ELR (cell line): ENCODE results near the gene CENPB.
A peak's percentile ranks its signal among the peaks of the same experiment; 100 is the strongest.

Source experiments
- DNase-seq: peaks from one replicate; pipeline ENCODE4 v3.0.0-alpha.2; 2015; ENCODE audit warnings: low read depth

Gene CENPB

GRCh38 chr20:3748073-3748472 is 38.5 kb downstream of the CENPB start:
- no peak for DNase-seq

GRCh38 chr20:3747471-3747870 is 39.1 kb downstream of the CENPB start:
- no peak for DNase-seq

- DNase-seq, result no peak
Measured at GRCh38 chr20:3745686-3746173, 40.8 kb downstream of the CENPB start.

GRCh38 chr20:3744806-3745685 is 41.5 kb downstream of the CENPB start:
- peak; percentile 35 for DNase-seq

GRCh38 chr20:3744037-3744436 is 42.5 kb downstream of the CENPB start:
- no peak for DNase-seq

DNA sequence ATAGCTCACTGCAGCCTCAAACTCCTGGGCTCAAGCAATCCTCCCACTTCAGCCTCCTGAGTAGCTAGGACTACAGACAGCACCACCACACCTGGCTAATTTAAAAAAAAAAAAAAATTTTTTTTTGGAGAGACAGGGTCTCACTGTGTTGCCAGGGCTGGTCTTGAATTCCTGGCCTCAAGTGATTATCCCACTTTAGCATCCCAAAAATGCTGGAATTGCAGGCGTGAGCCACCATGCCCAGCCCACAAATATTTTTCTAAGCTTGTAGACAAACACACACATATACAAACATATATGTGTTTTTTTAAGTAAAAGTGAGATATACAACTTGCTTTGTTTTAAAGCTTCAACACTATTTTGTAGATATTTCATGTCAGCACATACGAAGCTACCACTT is 43.3 kb downstream of the CENPB start:
- no peak for DNase-seq

DNA sequence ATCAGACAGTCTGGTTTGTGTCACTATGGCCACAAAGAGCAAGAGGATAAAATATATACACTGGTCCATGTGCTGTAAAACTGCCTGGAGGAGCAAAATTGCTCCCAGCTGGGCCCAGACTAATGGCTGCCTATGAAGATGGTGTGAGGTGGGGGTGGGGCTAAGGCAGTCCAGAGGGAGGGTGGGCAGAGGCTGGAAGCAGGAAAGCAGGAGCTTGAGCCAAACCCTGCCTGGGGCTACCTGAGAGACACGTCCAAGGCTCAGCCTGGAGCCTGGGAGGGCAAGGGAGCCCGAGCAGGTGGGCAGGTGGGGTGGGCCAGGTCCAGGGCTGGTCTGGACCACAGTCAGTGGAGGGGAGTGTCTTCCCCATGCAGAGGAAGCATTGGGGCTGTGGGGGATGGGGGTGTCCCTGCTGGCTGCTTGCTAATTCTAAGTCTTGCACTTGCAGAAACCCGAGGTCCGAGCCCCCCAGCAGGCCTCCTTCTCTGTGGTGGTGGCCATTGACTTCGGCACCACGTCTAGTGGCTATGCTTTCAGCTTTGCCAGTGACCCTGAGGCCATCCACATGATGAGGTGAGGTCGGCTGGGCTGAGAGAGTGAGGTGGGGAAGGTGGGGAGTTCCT is 44.6 kb downstream of the CENPB start:
- DNase-seq, result no peak

GRCh38 chr20:3740615-3741301 is 45.8 kb downstream of the CENPB start:
- no peak for DNase-seq

DNA sequence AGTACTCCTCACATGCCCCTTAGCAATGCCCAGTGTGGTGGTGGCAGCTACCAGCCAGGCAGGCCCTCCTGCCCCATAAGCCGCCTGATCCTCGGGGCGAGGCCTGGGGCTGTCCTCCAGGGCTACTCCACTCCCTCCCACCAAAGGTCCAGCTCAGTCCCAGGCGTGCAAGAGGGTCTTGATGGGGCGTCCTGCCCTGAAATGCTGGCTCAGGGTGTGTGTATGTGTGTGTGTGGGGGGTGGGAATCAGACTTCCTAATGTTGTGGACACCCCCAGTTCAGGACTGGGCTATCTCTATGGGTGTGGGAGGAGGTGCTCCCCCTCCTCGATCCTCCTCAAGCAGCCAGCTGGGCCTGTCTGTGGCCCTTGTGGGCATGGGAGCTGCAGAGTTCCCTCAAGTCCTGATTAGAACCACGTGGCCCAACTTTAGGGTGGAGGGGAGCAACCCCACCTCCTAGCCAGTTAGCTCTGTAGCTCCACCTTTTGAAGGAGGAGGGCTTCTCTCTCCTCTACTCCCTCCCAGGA is 46.6 kb downstream of the CENPB start:
- DNase-seq, result no peak

DNA sequence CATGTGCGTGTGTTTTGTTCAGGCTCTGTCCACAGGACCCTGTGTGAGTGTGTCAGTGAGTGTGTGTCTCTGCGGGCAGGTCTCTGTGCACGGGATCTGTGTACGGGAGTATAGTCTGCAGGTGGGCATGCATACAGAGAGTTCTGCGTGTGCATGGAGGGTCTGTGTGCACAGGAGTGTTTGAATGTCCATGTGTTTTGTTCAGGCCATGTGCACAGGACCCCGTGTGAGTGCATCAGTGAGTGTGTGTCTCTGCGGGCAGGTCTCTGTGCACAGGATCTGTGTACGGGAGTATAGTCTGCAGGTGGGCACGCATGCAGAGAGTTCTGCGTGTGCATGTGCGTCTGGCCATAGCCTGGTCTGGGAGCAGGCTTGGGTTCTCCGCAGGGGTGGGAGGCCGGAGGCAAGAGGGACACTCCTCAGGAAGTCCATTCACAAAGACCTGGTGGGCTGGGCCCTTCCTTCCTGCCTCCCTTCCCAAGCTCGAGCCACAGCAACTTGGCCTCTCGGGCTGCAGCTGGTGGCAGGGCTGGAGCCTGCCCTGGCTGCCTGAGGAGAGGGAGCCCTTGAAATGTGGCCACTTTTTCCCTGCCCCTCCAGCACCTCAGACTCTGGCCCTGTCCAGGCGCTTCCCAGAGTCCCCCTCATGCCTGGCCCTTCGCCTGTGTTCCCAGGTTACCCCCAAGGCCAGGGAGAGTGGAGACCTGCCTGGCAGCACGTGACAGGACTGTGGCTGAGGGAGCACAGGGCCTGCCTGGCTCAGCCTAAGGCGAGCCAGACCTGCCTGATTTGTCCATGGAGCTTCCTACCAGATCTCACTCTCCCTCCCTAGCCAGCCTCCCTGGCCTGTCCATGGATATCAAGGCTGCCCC is 47.2 kb downstream of the CENPB start:
- DNase-seq, result no peak

- no peak for DNase-seq
Measured at GRCh38 chr20:3738111-3739053, 48.2 kb downstream of the CENPB start.

GRCh38 chr20:3735768-3736167 is 50.8 kb downstream of the CENPB start:
- DNase-seq, result no peak

- DNase-seq, result no peak
Measured at GRCh38 chr20:3734111-3734843, 52.3 kb downstream of the CENPB start.
